ENCODE data around the gene KCTD7. TPM values are rescaled to one million over a fixed set of nuclear protein-coding genes. Genes with fewer than 3 reads are reported as not detected.
"Not testable (repeated sequence)": the region's sequence is repeated elsewhere in the genome, so short reads cannot be mapped to it uniquely, and the experiment has no call there.

KCTD7 gene
- polyA plus RNA-seq, 2 of the 4 experiments (the other 2 are of a cell fraction), result 9.7 to 10.3 TPM

GRCh38 chr7:66671034-66671433 lies 42.4 kb downstream of the KCTD7 start (continued):
- TF ChIP-seq ELK1 (IDR thresholded peaks at IDR 0.05; ENCODE audit: low read depth, low read length) (no peak), MAFK (IDR thresholded peaks at IDR 0.05; ENCODE audit: partially characterized antibody) (no peak), EHMT2 (IDR thresholded peaks at IDR 0.05; ENCODE audit: low read depth) (no peak), TFCP2L1 (CRISPR knock-in tag; IDR thresholded peaks at IDR 0.05) (no peak), HMGXB4 (CRISPR knock-in tag; IDR thresholded peaks at IDR 0.05; ENCODE audit: borderline replicate concordance) (no peak), HDAC2 (IDR thresholded peaks at IDR 0.05) (no peak), HOXB13 (CRISPR knock-in tag; IDR thresholded peaks at IDR 0.05; ENCODE audit: low read depth) (no peak)

- H3K9me3 ChIP-seq; ATAC-seq; FAIRE-seq; H3K27ac ChIP-seq; H3K4me3 ChIP-seq; DNase-seq (ENCODE audit: low read depth in 1 of 2, low spot score in 1 of 2); H3K4me2 ChIP-seq; H3K4me1 ChIP-seq: not testable (repeated sequence)
- 62% methylated on average over 2 of the region's 2 CpGs for WGBS (ENCODE audit: missing lambda C conversion rate)
- POLR2A ChIA-PET, result interaction anchor here (0.6 kb wide), 1 partner anchor 556 kb away, joined by 3 read pairs; no protein-coding TSS in a partner anchor
- CTCF ChIA-PET, result interaction anchor here (0.6 to 1.4 kb wide), 2 partner anchors 12 to 68 kb away, joined by 4 to 7 read pairs; no protein-coding TSS in a partner anchor
Measured at GRCh38 chr7:66671486-66671885, 42.8 kb downstream of the KCTD7 start.

DNA sequence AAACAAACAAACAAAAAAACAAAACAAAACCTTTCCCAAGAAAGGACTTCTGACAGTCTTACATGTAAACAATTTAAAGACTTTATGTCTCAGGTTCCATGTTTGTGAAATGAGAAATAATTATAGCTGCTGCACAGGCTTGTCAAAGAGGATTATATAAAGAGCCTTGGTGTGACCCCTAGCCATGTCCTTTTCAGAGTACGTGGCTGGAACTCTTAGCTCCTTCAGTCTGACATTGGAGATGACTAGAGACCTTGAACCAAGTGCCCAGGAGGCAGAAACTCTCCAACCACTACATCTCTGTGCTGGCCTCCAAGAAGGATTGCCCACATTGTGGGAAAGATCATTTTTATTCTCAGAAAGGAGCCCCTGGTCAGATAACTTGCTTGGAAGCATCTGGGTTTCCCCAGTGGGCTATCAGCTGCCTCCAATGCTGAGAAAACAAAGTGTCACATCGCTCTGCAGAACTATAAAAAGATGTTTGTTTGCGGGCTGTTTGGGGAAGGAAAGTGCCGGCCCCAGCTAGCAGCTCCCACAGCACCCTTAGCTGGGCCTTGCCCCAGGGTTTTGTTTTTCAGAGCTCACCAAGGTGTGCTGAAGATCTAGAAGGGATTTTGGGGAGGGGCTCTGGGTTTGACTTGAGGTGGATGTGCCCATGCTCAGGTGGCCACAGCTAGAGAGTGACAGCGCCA lies 43.9 kb downstream of the KCTD7 start:
- DNase-seq (ENCODE audit: low read depth in 1 of 2, low spot score in 1 of 2); FAIRE-seq; CTCF ChIA-PET; H3K9me3 ChIP-seq; H3K4me3 ChIP-seq; H3K4me1 ChIP-seq: not testable (repeated sequence)
- Histone ChIP-seq H3K4me2 (peak overlapping the region; percentile 62), H3K27ac (peak overlapping the region; percentile 46 to 81; a peak in 5 of 6 replicates)
- 71% methylated on average over 2 of the region's 5 CpGs for WGBS (ENCODE audit: missing lambda C conversion rate)
- POLR2A ChIA-PET, result interaction anchor here (1.0 kb wide), 1 partner anchor 19 kb away, joined by 3 read pairs; no protein-coding TSS in a partner anchor
- ATAC-seq, result peak; percentile 56 to 69; a peak in 4 of 6 replicates

DNA sequence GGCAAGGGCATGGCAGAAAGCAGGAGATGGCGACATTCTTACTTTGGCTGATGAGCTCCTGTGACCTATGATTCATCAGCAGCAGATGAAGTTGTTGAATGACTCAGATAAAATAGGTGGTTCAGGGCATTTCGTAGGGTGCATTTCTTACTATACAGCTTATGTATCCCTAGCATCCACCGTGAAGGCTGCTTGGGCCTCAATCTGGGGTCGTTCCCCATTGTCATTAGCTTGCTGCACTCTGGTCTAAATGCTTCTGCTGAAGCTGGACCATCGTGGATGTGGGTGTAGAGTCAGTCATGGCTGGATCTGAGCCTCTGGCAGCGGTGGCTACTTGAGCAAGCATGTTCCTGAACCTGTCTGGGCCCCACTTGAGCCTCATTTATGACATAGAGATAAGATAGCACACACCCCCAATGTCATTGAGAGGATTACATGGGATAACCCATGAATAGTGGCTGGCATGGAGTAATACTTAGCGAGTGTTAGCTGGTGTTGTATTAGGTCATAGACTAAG lies 44.5 kb downstream of the KCTD7 start:
- Histone ChIP-seq H3K4me2 (peak overlapping the region; percentile 62), H3K27ac (peak overlapping the region; percentile 70 to 81)
- TF ChIP-seq FOSL2 (IDR thresholded peaks at IDR 0.05) (0 out of 2 replicates have a peak, but pooled peaks have one; percentile 8), FOSL2 (CRISPR knock-in tag; IDR thresholded peaks at IDR 0.05) (peak; percentile 65)
- H3K9me3 ChIP-seq, H3K4me1 ChIP-seq, H3K4me3 ChIP-seq, CTCF ChIA-PET: not testable (repeated sequence)
- peak in 1 of 2 experiments; percentile 42 for DNase-seq (ENCODE audit: low read depth in 1 of 2, low spot score in 1 of 2)
- POLR2A ChIA-PET, result interaction anchor here (1.0 kb wide), 1 partner anchor 19 kb away, joined by 3 read pairs; no protein-coding TSS in a partner anchor
- 29% methylated on average over 5 of the region's 7 CpGs for WGBS (ENCODE audit: missing lambda C conversion rate)
- FAIRE-seq, result peak; percentile 89
- peak; percentile 89 to 95 for ATAC-seq

- WGBS (ENCODE audit: missing lambda C conversion rate), result 100% methylated on average over 3 of the region's 3 CpGs
- no peak for DNase-seq (ENCODE audit: low read depth in 1 of 2, low spot score in 1 of 2)
- ChIA-PET CTCF (no interaction called here), POLR2A (no interaction called here)
- no peak for ATAC-seq
- Histone ChIP-seq H3K4me1 (peaks cover 15% of the 10 kb centered on the region; the same call in 2 of the 3 replicates), H3K4me3 (no peak overlapping the region), H3K27ac (no peak overlapping the region), H3K4me2 (no peak overlapping the region), H3K9me3 (no peaks in the 10 kb centered on the region)
- no peak for FAIRE-seq
- TF ChIP-seq HOXA7 (CRISPR knock-in tag; IDR thresholded peaks at IDR 0.05) (no peak), SREBF2 (IDR thresholded peaks at IDR 0.05) (no peak), FOSB (CRISPR knock-in tag; IDR thresholded peaks at IDR 0.05) (no peak), CBX8 (IDR thresholded peaks at IDR 0.05) (no peak), NPAS2 (CRISPR knock-in tag; IDR thresholded peaks at IDR 0.05; ENCODE audit: borderline replicate concordance) (no peak), ATOH8 (CRISPR knock-in tag; IDR thresholded peaks at IDR 0.05; ENCODE audit: low read depth) (no peak), ZNF302 (CRISPR knock-in tag; IDR thresholded peaks at IDR 0.05) (no peak), CHD2 (IDR thresholded peaks at IDR 0.05; ENCODE audit: low read length, partially characterized antibody) (no peak), BHLHE40 (IDR thresholded peaks at IDR 0.05; ENCODE audit: low read depth, low read length) (no peak), REST (IDR thresholded peaks at IDR 0.05) (no peak)
Measured at GRCh38 chr7:66679633-66680244, 51.1 kb downstream of the KCTD7 start.
